Pancreas (tissue), 10 donors: ENCODE results near the gene SLC15A1. TPM values are rescaled to one million over a fixed set of nuclear protein-coding genes. Genes with fewer than 3 reads are reported as not detected.

ENCODE experiments used
- ATAC-seq, 4 donors: fragments of 200-7000 bp; cut with Tn5 transposase; one replicate each; pipeline versions ENCODE4 v1.8.0 to v1.9.1; 2020; ENCODE audit warnings: mild to moderate bottlenecking in 4 of 4, moderate library complexity in 4 of 4
- DNase-seq, 6 donors: peaks; one replicate each; pipeline ENCODE4 v3.0.0-alpha.2; 2020
- FAIRE-seq: peaks from 2 replicates; lab custom pipeline; 2012; peaks lifted over from hg19 to GRCh38; lab: Jason Lieb, UNC
- H3K27ac ChIP-seq, 4 donors: fragments of 200-600 bp; sonication (generic); 1 replicate in 3 of 4; 2 replicates in 1 of 4; pipeline versions ENCODE4 v1.5.0 to v1.8.0; 2020
- H3K27me3 ChIP-seq, 4 donors: fragments of 200-600 bp; one replicate each; pipeline ENCODE4 v1.8.0; 2021
- H3K36me3 ChIP-seq, 3 donors: fragments of 200-600 bp; sonication (generic) in 1 of 3; one replicate each; pipeline versions ENCODE4 v1.5.0 to v1.8.0; 2020 to 2021
- H3K4me1 ChIP-seq, 3 donors: fragments of 200-600 bp; one replicate each; pipeline ENCODE4 v1.8.0; 2021
- H3K4me3 ChIP-seq, 4 donors: fragments of 200-600 bp; sonication (generic) in 2 of 4; one replicate each; pipeline versions ENCODE4 v1.5.0 to v1.8.0; 2020 to 2021
- H3K9me3 ChIP-seq, 4 donors: fragments of 200-600 bp; one replicate each; pipeline ENCODE4 v1.8.0; 2021
- WGBS, 2 donors: extraction: QIAGEN DNeasy Blood & Tissue Kit; methylation state at CpG; one replicate each; pipeline ENCODE4 v1.1.7; 2013; 5-methylcytosine and 5-hydroxymethylcytosine counted together
- intact Hi-C, 3 donors: fragments of 100-400 bp; cut with DNase I; formaldehyde crosslinking; loops; one replicate each; pipeline versions ENCODE4 v1.11.1 to v1.14.2; 2022
- polyA plus RNA-seq, 2 donors: library from polyadenylated mRNA; stranded (reverse); fragments of 200-250 nt; gene quantifications; one replicate each; pipeline ENCODE4 v1.2.3, GENCODE V29; 2013
- total RNA-seq, 6 donors: library from RNA; stranded (reverse); fragmentation: NEBNext Ultra II Directional in 4 of 6; extraction: Animal tissue kit (Norgen Biotek cat#: 25700) in 4 of 6; gene quantifications; one replicate each; pipeline versions ENCODE4 v1.2.1 to v1.2.4, GENCODE V29; 2021 to 2023
- TF ChIP-seq, protein P1 (sequence below), 4 donors: fragments of 200-600 bp; sonication (generic) in 3 of 4; IDR thresholded peaks; one replicate each; pipeline versions ENCODE4 v1.5.0 to v1.8.0; 2021; ENCODE audit warnings: antibody characterized with exemption in 4 of 4
- donor health status: healthy with polysubstance abuse.
- donor health status: DM: no; HTN: no; CAD: no; lungs with moderate emphysema.
- donor health status: DM: no; HTN: no; CAD: no.
- donor health status: control.
- donor health status: control.
- donor health status: Bipolar disorder and iron deficiency.
- donor health status: DM: yes; HTN: yes; CAD: no.
- donor health status: DM: no; HTN: no; CAD: no.
- donor health status: DM: no; HTN: no; CAD: no.
- donor health status: DM: yes; HTN: yes; CAD: no.

The SLC15A1 gene
- total and polyA plus RNA-seq, 8 donors, result 4.6 to 16.7 (median 6.6) TPM

GRCh38 chr13:98657506-98658085, 94.9 kb downstream of the SLC15A1 start:
- Histone ChIP-seq H3K4me3 (no peak overlapping the region), H3K9me3 (no peaks in the 10 kb centered on the region), H3K4me1 (peaks cover 0 to 6% (median 0%) of the 10 kb centered on the region in 3 donors), H3K27me3 (no peaks in the 10 kb centered on the region), H3K36me3 (no peaks in the 10 kb centered on the region), H3K27ac (no peak overlapping the region)
- intact Hi-C loops, result loop anchor here in 2 of 3 donors (5.0 to 10.0 kb wide), 2 partner anchors 213 to 215 kb away; no protein-coding TSS in a partner anchor
- 85 to 91% methylated on average over 8 of the region's 8 CpGs for WGBS, 2 donors
- DNase-seq (no peak), ATAC-seq (no peak), FAIRE-seq (no peak)
- TF ChIP-seq, protein P1, sequence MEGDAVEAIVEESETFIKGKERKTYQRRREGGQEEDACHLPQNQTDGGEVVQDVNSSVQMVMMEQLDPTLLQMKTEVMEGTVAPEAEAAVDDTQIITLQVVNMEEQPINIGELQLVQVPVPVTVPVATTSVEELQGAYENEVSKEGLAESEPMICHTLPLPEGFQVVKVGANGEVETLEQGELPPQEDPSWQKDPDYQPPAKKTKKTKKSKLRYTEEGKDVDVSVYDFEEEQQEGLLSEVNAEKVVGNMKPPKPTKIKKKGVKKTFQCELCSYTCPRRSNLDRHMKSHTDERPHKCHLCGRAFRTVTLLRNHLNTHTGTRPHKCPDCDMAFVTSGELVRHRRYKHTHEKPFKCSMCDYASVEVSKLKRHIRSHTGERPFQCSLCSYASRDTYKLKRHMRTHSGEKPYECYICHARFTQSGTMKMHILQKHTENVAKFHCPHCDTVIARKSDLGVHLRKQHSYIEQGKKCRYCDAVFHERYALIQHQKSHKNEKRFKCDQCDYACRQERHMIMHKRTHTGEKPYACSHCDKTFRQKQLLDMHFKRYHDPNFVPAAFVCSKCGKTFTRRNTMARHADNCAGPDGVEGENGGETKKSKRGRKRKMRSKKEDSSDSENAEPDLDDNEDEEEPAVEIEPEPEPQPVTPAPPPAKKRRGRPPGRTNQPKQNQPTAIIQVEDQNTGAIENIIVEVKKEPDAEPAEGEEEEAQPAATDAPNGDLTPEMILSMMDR (IDR thresholded peaks at IDR 0.05), result no peak

DNA sequence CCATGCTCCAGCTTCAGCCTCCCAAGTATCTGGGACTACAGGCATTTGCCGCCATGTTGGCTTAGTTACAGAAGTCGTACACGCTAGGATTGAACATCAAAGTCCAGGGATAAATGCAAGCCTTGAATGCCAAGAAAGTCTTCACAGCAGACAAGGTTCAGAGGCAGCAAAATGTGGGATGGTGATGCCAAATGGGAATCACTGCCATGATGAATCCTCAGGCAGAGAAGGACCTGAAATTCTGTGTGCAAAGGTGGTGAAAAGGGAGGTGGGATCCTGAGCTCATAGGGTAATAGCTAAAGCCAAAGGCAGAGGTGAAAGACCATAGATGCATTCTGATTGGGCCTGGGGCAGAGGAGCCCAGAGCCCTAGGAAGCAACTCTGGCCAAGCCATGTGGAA, 96.2 kb downstream of the SLC15A1 start:
- FAIRE-seq (no peak), ATAC-seq (no peak), DNase-seq (no peak)
- 89 to 97% methylated on average over 3 of the region's 3 CpGs for WGBS, 2 donors
- Histone ChIP-seq H3K27ac (no peak overlapping the region), H3K36me3 (no peaks in the 10 kb centered on the region), H3K4me3 (no peak overlapping the region), H3K27me3 (no peaks in the 10 kb centered on the region), H3K9me3 (no peaks in the 10 kb centered on the region), H3K4me1 (peaks cover 0 to 6% (median 0%) of the 10 kb centered on the region in 3 donors)
- intact Hi-C loops, result loop anchor here in 2 of 3 donors (5.0 to 10.0 kb wide), 2 partner anchors 211 to 214 kb away; no protein-coding TSS in a partner anchor
- TF ChIP-seq, protein P1 (IDR thresholded peaks at IDR 0.05), result no peak

- H3K9me3 ChIP-seq, result no peaks in the 10 kb centered on the region
Observed at GRCh38 chr13:98653463-98653985, 98.9 kb downstream of the SLC15A1 start.

GRCh38 chr13:98652721-98653462, 99.6 kb downstream of the SLC15A1 start:
- Histone ChIP-seq H3K4me3 (no peak overlapping the region), H3K4me1 (peaks cover 0 to 23% (median 8%) of the 10 kb centered on the region in 3 donors), H3K36me3 (no peaks in the 10 kb centered on the region), H3K27me3 (no peaks in the 10 kb centered on the region), H3K9me3 (no peaks in the 10 kb centered on the region), H3K27ac (no peak overlapping the region)
- DNase-seq, result no peak
- WGBS, 2 donors, result 34% methylated on average over 4 of the region's 4 CpGs
- TF ChIP-seq, protein P1 (IDR thresholded peaks at IDR 0.05), result no peak
- no peak for ATAC-seq
- intact Hi-C loops, result loop anchor here in 1 of 3 donors (10.0 kb wide), 1 partner anchor 208 kb away; no protein-coding TSS in a partner anchor
- FAIRE-seq, result no peak

More at GRCh38 chr13:98653463-98653985, 98.9 kb downstream of the SLC15A1 start:
- intact Hi-C loops, result loop anchor here in 1 of 3 donors (10.0 kb wide), 1 partner anchor 209 kb away; no protein-coding TSS in a partner anchor
- Histone ChIP-seq H3K36me3 (no peaks in the 10 kb centered on the region), H3K27ac (no peak overlapping the region), H3K4me3 (no peak overlapping the region), H3K27me3 (no peaks in the 10 kb centered on the region), H3K4me1 (peaks cover 0 to 20% (median 5%) of the 10 kb centered on the region in 3 donors)
- ATAC-seq (peak; percentile 87 to 96 (median 92)), DNase-seq (peak; percentile 78 to 88 (median 84)), FAIRE-seq (no peak)
- TF ChIP-seq, protein P1 (IDR thresholded peaks at IDR 0.05), result peak; percentile 68 to 84 (median 76)
- 27 to 28% methylated on average over 9 of the region's 9 CpGs for WGBS, 2 donors
